Measurements from ENCODE around the gene MEN1.

GRCh38 chr11:64805481-64805880 is 4.9 kb downstream of the MEN1 start:
- TF ChIP-seq CTCF (conservative IDR thresholded peaks at IDR 0.05) = no peak
- no peak for TF ChIP-seq EZH2 (IDR thresholded peaks at IDR 0.05; ENCODE audit: low read depth)
